GM19193 (cell line): Measurements from ENCODE around the gene ADORA1.

ENCODE experiments used
- POLR2A ChIP-seq: IDR thresholded peaks from 4 replicates; pipeline ENCODE4 v1.6.1; 2011; ENCODE audit not compliant: insufficient read depth, insufficient read length; ENCODE audit errors: extremely low read depth

Gene ADORA1

GRCh38 chr1:203175237-203175826 lies 47.8 kb downstream of the ADORA1 start, which contains the start of gene MYBPH:
Gene MYBPH (minus strand): TSS chr1:203175826. CDS start chr1:203175755, 71 bp downstream.
- TF ChIP-seq POLR2A: no peak

DNA sequence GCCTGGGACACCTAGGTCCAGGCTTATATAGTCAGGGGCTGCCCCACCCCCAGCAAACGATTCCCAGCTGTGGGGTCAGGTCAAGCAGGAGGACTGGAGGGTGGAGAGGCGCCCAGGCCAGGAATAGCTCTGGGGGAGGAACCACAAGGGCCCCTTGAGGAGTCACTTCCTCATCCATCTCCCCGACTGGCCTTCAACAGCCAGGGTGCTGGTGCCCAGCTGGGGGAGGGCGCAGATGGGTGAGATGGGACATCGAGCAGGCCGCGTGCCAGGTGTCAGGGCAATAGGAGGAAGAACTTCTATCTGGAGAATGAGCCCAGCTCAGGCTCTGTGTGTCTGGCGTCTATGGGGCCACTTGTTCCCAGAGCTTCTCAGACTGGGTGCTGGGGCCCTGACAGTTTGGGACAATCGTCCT lies 48.3 kb downstream of the ADORA1 start:
- no peak for TF ChIP-seq POLR2A

DNA sequence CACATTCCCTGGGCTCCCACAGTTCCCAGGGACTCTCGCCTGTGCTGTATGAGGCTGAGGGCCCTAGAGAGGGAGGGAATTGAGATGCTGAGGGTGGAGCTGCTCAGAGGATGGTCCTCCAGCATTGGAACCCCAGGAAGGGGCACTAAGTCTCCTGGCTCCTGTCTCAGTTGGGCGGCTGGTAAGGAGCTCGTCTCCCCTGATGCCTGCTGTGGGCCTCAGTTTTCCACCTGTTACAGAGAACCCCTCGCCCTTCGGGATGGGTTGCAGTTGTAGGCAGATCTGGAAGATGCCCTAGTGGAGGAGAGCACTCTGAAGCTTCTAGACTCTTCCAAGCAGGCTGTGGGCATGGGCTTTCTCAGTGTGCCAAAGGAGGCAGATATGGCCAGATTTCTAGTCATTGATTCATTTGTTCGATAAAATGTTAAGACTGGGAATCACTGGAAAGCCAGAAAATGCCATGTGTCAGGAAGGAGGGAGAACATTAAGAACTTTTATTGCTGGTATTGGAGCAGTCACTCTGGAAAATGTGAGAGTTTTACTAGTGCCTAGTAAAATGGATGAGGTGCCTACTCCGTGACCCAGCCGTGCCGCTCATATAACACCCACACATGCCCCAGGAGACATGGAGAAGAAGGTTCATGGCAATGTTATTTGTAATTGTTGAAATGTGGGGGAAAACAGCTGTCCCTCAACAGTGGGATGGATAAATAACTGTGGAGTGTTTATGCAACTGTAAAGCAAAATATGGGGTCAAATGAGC lies 48.9 kb downstream of the ADORA1 start:
- no peak for TF ChIP-seq POLR2A

- TF ChIP-seq POLR2A: no peak
Observed at GRCh38 chr1:203177036-203177405, 49.5 kb downstream of the ADORA1 start.

GRCh38 chr1:203177470-203178039 lies 50.0 kb downstream of the ADORA1 start:
- no peak for TF ChIP-seq POLR2A

DNA sequence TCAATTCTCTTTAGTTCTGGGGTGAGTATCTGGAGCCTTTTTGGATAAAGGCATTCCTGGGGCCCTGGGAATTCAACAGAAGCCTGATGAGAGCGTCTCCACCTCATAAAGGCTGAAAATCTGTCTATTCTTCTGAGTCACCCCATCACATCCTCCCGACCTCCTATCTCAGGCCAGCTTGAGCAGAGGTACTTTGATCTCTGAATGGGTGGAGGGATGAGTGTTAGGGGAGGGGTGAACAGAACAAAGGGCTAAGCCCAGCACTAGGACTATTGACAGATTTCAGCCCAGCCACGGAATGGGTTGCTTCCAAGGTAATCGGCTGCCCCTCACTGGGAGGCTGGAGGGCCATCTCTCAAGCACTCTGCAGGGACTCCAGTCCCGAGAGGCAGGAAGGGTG lies 50.6 kb downstream of the ADORA1 start:
- no peak for TF ChIP-seq POLR2A

GRCh38 chr1:203178821-203179666 lies 51.5 kb downstream of the ADORA1 start:
- no peak for TF ChIP-seq POLR2A

- TF ChIP-seq POLR2A: no peak
Observed at GRCh38 chr1:203179667-203180005, 52.1 kb downstream of the ADORA1 start.

DNA sequence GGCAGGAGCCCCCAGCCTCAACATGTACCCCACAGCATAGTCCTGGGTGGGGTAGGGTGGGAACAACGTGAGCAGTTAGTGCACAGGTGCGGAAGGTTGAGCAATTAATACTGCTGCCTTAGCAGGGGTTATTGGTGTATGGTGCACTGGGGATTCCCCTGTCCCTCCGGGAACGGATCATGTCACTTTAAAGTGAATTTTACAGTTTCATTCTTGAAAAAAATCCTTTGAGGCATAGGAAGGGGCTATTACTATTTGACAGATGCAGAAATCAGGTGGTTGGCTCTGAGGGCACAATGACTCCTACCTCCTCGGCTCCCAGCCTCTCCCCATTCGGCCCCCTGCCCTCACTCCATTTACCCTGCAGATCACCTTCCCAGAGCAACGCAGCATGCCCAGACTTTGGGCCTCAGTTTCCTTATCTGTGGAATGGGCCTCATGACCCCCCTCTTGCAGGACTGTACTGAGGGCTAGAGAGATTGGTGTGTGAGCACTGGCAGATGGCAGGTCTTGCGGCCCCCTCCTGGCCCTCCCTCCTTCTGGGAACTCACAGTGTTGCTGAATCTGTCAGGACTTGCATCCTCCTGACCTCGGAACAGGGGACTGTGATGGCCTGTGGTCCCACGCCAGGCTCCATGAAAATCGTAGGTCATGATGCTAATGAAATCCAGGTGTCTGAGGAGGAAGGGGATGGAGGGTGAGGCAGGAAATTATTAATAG lies 53.2 kb downstream of the ADORA1 start:
- TF ChIP-seq POLR2A: no peak

GRCh38 chr1:203181586-203182386 lies 54.3 kb downstream of the ADORA1 start:
- no peak for TF ChIP-seq POLR2A

DNA sequence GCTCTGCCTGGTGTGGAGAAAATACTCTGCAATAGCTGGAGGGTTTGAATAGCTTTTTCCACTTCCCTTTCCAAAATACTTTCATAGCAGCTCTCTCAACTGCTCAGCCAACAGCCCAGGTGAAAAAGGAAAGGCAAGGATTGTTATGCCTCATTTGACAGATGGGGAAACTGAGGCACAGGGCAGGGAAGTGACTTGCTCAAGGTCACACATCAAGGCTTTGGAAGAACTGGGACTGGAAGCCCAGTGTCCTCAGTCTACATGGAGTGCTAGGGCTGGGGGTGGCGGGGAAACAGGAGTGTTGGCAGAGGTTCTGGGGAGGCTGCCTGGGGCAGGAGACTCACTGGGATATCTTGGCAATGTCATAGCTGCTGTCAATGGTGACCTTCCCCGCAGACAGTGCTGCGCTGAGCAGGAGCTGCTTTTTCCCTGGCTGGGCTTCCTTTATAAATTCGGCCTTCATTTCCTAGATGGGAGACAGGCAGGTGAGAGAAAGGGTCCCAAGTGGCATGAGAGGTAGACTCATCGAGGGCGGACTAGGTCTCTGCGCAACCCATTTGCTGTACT lies 54.9 kb downstream of the ADORA1 start:
- no peak for TF ChIP-seq POLR2A

DNA sequence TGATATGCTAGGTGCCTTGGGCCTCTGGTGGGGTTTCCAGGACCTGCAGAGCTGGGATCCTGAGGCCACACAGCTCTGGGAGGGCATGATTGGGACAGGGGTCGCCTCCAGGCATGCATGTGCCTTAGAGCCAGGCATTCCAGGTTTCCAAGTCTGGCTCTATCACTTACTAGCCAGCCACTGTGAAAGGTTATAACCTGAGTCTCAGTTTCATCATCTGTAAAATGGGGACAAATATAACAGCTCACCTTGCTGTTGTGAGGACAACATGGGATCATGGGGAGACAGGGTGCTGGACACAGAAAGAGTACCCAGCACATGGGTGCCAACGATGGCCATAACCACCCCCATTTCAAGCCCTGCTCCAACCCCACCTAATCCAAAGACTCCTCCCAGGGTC lies 56.3 kb downstream of the ADORA1 start:
- TF ChIP-seq POLR2A: no peak

DNA sequence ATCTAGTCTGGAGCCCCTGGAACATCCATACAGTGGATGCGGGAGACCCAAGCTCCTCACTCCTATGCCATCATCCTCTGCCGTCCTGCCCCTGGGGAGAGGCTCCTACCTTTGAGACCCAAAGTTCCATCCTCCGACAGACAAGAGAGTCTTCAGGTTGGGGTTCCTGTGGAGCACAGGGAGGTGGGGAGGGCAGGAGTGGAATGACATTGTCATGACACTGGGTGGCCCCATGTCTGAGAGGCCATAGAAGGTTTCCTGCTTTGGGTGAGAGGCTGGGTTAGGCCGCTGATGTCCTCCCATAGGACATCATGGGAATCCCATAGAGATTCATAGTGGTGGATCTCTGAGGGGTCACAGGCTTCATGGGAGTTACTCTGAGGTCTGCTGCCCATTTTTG lies 56.9 kb downstream of the ADORA1 start:
- TF ChIP-seq POLR2A: no peak

GRCh38 chr1:203185061-203185461 lies 57.5 kb downstream of the ADORA1 start:
- TF ChIP-seq POLR2A: no peak
